Nephron progenitor cell (in vitro differentiated cells): ENCODE data around the gene CDKN2B.

ENCODE experiments used
- DNase-seq: peaks from one replicate; pipeline ENCODE4 v3.0.0; 2021
- H3K27ac Mint-ChIP-seq: 2 replicates; pipeline ENCODE4 v1.8.0; 2021; ENCODE audit warnings: mild to moderate bottlenecking, moderate library complexity, mixed read lengths
- H3K27me3 Mint-ChIP-seq: 2 replicates; pipeline ENCODE4 v1.8.0; 2021; ENCODE audit warnings: mild to moderate bottlenecking, low read depth, mixed read lengths; ENCODE audit not compliant: poor library complexity
- H3K36me3 Mint-ChIP-seq: 2 replicates; pipeline ENCODE4 v1.8.0; 2021; ENCODE audit warnings: low read depth, mixed read lengths
- H3K4me1 Mint-ChIP-seq: 2 replicates; pipeline ENCODE4 v1.8.0; 2021; ENCODE audit warnings: mixed read lengths
- H3K4me3 Mint-ChIP-seq: 2 replicates; pipeline ENCODE4 v1.8.0; 2021; ENCODE audit warnings: mild to moderate bottlenecking, moderate library complexity, mixed read lengths
- H3K9me3 Mint-ChIP-seq: 2 replicates; pipeline ENCODE4 v1.8.0; 2021; ENCODE audit warnings: mild to moderate bottlenecking, moderate library complexity, mixed read lengths
- CTCF ChIP-seq: fragments of 200-600 bp; sonication (generic); IDR thresholded peaks from 2 replicates; pipeline ENCODE4 v1.5.0; 2021; ENCODE audit warnings: antibody characterized with exemption

The CDKN2B gene

DNA sequence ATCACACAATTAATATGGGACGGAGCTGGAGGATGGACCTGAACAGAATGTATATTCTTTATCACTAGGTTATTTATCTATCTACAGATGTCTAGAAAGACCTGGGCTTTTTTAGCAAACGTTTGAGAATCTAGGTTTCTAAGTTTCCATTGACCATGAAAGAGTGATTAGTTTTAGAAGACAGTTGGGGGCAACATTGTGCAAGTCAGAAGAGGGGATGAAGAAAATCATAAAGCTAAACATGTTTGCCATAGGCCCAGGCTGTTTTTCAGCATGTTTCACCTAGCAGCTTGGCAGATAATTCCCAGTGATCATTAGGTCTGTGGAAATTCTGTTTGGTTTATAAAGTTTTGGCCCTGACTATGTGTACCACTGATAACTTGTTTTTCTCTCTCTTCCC, 44.1 kb upstream of the CDKN2B start:
- Mint-ChIP-seq H3K27ac (no peak overlapping the region), H3K4me3 (no peak overlapping the region), H3K4me1 (no peaks in the 10 kb centered on the region), H3K36me3 (no peaks in the 10 kb centered on the region), H3K9me3 (no peaks in the 10 kb centered on the region), H3K27me3 (no peaks in the 10 kb centered on the region)
- no peak for TF ChIP-seq CTCF
- no peak for DNase-seq

DNA sequence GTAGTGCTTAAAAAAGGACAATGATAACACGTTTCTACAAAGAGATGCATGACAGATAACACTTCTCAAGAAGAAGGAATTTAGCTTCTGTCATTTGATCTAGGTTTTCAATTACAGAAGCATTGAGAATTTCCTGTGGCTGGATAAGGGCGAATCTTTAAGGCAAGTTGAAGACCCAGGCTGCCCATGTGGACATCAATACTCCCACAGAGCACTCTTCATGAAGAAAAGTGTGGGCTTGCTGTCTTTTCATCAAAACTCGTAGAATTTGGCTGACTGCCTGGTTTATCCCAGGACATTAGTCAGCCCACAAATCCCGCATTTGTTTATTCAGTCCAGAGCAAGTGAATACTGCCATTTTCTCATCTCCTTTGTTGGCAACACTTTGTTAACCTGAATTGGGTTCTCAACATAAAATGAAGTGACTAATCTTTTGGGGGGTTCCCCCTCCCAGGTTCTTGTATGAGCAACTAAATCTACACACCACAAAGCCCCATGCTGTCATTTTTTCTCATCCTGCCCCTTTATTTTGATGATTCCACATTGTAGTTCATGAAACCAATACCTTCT, 43.4 kb upstream of the CDKN2B start:
- H3K4me3 Mint-ChIP-seq = no peak overlapping the region
- no peak overlapping the region for H3K27ac Mint-ChIP-seq
- no peak for TF ChIP-seq CTCF
- H3K4me1 Mint-ChIP-seq = no peaks in the 10 kb centered on the region
- no peaks in the 10 kb centered on the region for H3K36me3 Mint-ChIP-seq
- no peak for DNase-seq
- no peaks in the 10 kb centered on the region for H3K9me3 Mint-ChIP-seq
- H3K27me3 Mint-ChIP-seq = no peaks in the 10 kb centered on the region

DNA sequence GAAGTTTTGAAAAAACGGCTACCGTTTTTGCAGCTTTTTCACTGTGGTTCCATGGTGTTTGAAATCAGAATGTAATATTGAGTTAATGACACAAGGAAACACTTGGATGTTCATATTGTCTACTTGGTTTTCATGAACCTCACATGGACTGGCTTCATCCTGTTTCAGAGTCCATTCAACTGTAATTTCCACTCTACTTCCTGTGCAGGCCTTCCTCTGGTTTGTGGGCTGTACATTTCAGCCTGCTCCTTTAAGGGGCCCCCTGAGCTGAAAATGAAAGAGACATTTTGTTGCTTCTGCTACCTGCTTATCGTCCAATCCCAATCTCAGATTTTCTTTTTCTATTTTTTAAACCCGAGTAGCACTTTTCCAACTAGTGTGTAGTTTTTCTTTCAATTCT, 41.8 kb upstream of the CDKN2B start:
- no peak for TF ChIP-seq CTCF
- H3K27ac Mint-ChIP-seq = no peak overlapping the region
- no peaks in the 10 kb centered on the region for H3K27me3 Mint-ChIP-seq
- H3K9me3 Mint-ChIP-seq = no peaks in the 10 kb centered on the region
- H3K4me3 Mint-ChIP-seq = no peak overlapping the region
- H3K4me1 Mint-ChIP-seq = no peaks in the 10 kb centered on the region
- no peak for DNase-seq
- no peaks in the 10 kb centered on the region for H3K36me3 Mint-ChIP-seq

DNA sequence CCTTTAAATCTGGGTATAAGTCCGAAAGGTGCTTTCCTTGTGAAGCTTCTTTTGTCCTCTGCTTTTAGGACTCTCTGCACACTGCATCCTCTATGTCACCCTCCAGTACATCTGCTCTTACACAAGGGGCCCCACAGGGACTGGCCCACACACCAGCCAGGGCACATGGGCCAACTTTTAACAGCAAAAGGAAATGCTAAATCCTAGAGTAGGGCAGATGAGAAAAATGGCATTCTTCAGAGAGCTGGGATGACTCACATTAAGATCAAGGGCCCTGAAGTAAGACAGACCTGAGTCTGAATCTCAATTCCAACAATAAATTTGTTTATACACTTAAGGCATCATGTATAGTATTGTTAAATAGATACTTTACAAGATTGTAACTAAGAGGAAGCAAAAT, 40.3 kb upstream of the CDKN2B start:
- Mint-ChIP-seq H3K4me1 (no peaks in the 10 kb centered on the region), H3K36me3 (no peaks in the 10 kb centered on the region), H3K27ac (no peak overlapping the region), H3K4me3 (no peak overlapping the region), H3K27me3 (peaks cover 6% of the 10 kb centered on the region), H3K9me3 (no peaks in the 10 kb centered on the region)
- no peak for DNase-seq
- TF ChIP-seq CTCF = no peak

DNA sequence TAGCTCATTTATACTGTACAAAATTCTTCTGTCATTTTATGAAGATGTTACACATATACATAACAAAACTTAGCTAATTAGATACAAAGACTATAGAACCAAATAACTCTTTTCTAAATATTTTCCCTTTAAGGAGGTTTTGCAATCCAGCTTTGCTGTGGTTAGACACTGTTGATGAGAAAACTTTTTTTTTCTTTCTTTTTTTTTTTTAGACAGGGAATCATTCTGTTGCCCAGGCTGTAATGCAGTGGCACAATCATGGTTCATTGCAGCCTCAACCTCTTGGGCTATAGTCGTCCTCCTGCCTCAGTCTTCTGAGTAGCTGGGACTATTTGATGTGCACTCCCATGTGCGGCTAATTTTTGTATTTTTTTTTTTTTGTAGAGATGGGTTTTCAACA, 38.5 kb upstream of the CDKN2B start:
- Mint-ChIP-seq H3K4me3 (no peak overlapping the region), H3K27me3 (peaks cover 7% of the 10 kb centered on the region), H3K4me1 (no peaks in the 10 kb centered on the region), H3K36me3 (no peaks in the 10 kb centered on the region), H3K27ac (no peak overlapping the region), H3K9me3 (no peaks in the 10 kb centered on the region)
- no peak for DNase-seq
- TF ChIP-seq CTCF = no peak

DNA sequence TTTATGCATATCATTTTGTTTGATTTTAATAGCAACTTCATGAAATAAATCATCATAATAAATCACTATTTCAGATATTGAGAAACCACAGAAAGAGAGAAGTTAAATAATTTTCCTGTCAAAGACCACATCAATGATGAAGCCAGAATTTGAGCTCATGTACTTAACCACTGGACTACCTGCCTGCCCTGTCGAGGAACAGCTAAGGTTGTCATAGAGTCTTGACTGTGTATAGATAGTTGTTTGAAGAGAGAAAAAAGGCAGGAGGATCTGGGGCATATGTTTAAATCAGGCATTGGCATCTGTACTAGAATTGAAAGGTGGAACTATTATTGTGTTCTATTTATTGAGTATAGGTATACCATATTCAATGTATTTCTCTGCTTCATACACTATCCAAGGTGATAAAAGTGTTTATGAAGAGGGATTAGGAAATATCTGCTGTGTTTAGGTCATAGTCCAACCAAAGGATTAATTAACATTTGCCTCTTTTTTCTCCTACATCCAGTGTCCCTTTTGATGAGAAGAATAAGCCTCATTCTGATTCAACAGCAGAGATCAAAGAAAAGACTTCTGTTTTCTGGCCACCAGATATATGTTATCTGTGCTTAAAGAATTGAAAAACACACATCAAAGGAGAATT, 37.3 kb upstream of the CDKN2B start:
- H3K9me3 Mint-ChIP-seq = no peaks in the 10 kb centered on the region
- H3K36me3 Mint-ChIP-seq = no peaks in the 10 kb centered on the region
- peaks cover 7% of the 10 kb centered on the region for H3K27me3 Mint-ChIP-seq
- no peak for TF ChIP-seq CTCF
- no peak for DNase-seq
- H3K27ac Mint-ChIP-seq = no peak overlapping the region
- no peaks in the 10 kb centered on the region for H3K4me1 Mint-ChIP-seq
- H3K4me3 Mint-ChIP-seq = no peak overlapping the region
